ENCODE data around the gene KANSL1.

Gene KANSL1

GRCh38 chr17:46124695-46125592, 68.3 kb downstream of the KANSL1 start:
- no peak for TF ChIP-seq CTCF (IDR thresholded peaks at IDR 0.05)

- no peak for TF ChIP-seq CTCF (IDR thresholded peaks at IDR 0.05)
Measured at GRCh38 chr17:46123607-46124006, 69.6 kb downstream of the KANSL1 start.

GRCh38 chr17:46122486-46122871, 70.8 kb downstream of the KANSL1 start:
- no peak for TF ChIP-seq CTCF (IDR thresholded peaks at IDR 0.05)

GRCh38 chr17:46121841-46122485, 71.3 kb downstream of the KANSL1 start:
- no peak for TF ChIP-seq CTCF (IDR thresholded peaks at IDR 0.05)

- no peak for TF ChIP-seq CTCF (IDR thresholded peaks at IDR 0.05)
Measured at GRCh38 chr17:46121165-46121764, 72.0 kb downstream of the KANSL1 start.

GRCh38 chr17:46120537-46120936, 72.7 kb downstream of the KANSL1 start:
- TF ChIP-seq CTCF (IDR thresholded peaks at IDR 0.05): no peak

GRCh38 chr17:46120078-46120477, 73.2 kb downstream of the KANSL1 start:
- no peak for TF ChIP-seq CTCF (IDR thresholded peaks at IDR 0.05)
